Thyroid gland (tissue), 4 donors: ENCODE data around the gene ITGAD.

Source experiments
- POLR2A ChIP-seq, 2 donors: fragments of 450-650 bp; IDR thresholded peaks; one replicate each; pipeline ENCODE4 v1.6.1; 2017; ENCODE audit warnings: antibody characterized with exemption in 2 of 2, mild to moderate bottlenecking in 2 of 2, moderate library complexity in 1 of 2
- TF ChIP-seq, protein P1 (sequence below), 6 experiments: fragments of 200-600 bp in 3 of 6; fragments of 450-650 bp in 3 of 6; sonication (generic) in 3 of 6; IDR thresholded peaks; one replicate each; pipeline ENCODE4 v1.5.1; 2016 to 2019; ENCODE audit warnings: antibody characterized with exemption in 6 of 6, mild to moderate bottlenecking in 2 of 6, inconsistent platforms in 1 of 6, moderate library complexity in 1 of 6

DNA sequence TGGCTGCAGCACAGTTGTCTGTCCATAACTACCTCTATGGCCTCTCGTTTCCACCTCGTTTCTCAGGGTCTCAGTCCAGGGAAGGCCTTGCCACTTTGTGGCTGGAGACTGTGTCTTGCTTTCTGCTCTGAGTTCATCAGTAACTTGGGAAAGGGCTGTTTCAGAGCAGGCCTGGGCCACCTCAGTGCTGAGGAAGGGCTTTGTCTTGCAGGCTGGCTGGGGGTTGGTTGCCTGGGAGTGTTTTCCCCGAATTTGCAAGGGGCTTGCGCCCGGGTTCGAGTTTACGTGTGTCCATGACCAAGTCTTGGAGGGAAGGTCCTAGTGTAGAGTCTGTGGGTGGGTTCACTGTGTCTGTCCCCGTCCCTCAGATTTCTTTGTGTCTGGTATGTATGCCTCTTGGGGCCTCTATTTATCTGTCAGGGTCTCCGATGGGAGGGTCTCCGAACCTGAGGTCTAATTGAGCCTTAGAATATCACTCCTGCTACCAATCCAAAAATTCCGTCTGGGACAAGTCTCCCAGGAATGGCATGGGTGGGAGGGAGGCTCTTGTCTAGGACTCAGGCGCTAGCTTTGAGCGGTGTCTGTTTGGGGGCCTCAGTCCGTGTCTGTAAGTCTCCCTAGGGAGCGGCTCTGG, 78.2 kb downstream of the ITGAD start:
- TF ChIP-seq, protein P1, sequence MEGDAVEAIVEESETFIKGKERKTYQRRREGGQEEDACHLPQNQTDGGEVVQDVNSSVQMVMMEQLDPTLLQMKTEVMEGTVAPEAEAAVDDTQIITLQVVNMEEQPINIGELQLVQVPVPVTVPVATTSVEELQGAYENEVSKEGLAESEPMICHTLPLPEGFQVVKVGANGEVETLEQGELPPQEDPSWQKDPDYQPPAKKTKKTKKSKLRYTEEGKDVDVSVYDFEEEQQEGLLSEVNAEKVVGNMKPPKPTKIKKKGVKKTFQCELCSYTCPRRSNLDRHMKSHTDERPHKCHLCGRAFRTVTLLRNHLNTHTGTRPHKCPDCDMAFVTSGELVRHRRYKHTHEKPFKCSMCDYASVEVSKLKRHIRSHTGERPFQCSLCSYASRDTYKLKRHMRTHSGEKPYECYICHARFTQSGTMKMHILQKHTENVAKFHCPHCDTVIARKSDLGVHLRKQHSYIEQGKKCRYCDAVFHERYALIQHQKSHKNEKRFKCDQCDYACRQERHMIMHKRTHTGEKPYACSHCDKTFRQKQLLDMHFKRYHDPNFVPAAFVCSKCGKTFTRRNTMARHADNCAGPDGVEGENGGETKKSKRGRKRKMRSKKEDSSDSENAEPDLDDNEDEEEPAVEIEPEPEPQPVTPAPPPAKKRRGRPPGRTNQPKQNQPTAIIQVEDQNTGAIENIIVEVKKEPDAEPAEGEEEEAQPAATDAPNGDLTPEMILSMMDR (IDR thresholded peaks at IDR 0.05), result no peak
- TF ChIP-seq POLR2A (IDR thresholded peaks at IDR 0.05), result no peak
